GM19238 (cell line): ENCODE measurements around the gene TAS2R20.

Experiments
- DNase-seq: peaks from one replicate; pipeline ENCODE4 v3.0.0; 2011; ENCODE audit warnings: low spot score; ENCODE audit not compliant: insufficient read length

Gene TAS2R20

DNA sequence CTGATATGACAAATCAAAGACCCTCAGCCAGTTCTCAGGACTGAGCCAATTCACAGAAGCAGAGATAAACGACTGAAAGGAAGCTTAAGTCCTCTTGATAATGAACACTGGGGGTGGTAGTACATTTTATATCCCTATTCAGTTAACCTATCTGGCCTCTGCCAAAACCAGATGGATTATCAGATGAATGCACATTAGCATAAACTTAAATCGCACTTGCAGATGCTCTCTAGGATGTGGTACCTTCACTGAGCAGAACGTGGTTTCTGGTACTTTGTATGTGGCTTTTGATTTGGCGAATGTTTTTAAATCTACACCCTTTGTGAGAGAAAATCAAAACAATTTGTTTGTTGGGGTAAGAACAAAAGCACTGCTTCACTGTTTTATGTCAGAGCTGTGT, 37.9 kb downstream of the TAS2R20 start:
- no peak for DNase-seq

DNA sequence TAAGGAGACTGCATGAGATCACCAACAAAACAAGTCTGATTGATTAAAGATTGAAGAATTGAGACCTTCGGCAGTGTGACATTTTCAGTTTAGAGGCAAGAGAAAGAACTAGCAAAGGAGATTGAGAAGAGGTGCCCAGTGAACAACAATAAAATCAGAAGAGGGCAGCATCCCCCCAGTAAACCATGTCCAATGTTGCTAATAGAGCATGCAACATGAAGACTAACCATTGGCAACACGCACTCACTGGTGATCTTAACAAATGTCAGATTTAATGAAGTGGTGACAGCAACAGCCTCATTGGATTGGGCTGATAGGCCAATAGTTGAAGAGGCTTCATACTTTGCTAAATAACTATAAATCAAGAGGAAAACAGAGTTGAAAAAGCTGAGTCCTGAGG, 38.3 kb downstream of the TAS2R20 start:
- no peak for DNase-seq

DNA sequence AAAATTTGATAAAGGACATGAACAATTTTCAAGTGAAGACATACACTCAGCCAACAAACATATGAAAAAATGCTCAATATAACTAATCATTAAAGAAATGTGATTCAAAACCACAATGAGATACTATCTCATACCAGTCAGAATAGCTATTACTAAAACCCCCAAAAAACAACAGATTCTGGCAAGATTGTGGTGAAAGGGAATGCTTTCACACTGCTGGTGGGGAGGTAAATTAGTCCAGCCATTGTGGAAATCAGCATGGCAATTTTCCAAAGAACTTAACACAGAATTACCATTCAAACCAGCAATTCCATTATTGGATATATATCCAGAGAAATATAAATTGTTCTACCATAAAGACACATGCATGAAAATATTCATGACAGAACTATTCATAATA, 40.4 kb downstream of the TAS2R20 start:
- no peak for DNase-seq

- DNase-seq: no peak
Observed at GRCh38 chr12:10956085-10956484, 42.0 kb downstream of the TAS2R20 start.

DNA sequence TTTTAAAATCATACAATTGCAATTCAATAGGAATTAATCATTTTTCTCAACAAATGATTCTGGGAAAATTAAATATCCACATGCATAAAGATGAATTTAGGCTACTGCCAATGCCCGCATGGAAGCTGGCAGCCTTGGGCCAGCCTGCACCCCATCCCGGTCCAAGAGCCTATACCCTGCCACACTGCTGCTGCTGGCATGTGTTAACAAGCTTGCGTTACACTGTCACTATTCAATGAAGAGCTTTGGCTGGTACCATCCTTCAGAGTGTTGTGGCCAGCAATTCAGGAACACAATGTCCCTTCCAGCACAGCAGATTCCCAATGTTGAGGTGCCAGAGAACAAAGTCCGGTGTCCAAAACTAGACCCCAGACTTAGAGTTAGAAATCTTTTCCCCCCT, 45.5 kb downstream of the TAS2R20 start:
- DNase-seq: no peak
